Uterus (tissue), 4 donors: Measurements from ENCODE around the gene RANGRF. TPM values are rescaled to one million over a fixed set of nuclear protein-coding genes. Genes with fewer than 3 reads are reported as not detected.

Experiments
- DNase-seq, 2 donors: peaks; one replicate each; pipeline ENCODE4 v3.0.0-alpha.2; 2019 to 2020
- H3K27ac ChIP-seq, 2 donors: fragments of 200-600 bp; sonication (generic); 1 replicate in 1 of 2; 2 replicates in 1 of 2; pipeline ENCODE4 v1.5.1; 2016 to 2018
- H3K27me3 ChIP-seq, 2 donors: fragments of 200-600 bp; sonication (generic); one replicate each; pipeline ENCODE4 v1.5.1; 2018 to 2019; ENCODE audit warnings: control low read depth in 1 of 2
- H3K36me3 ChIP-seq, 2 donors: fragments of 200-600 bp; sonication (generic); one replicate each; pipeline ENCODE4 v1.5.1; 2019; ENCODE audit warnings: control low read depth in 1 of 2
- H3K4me1 ChIP-seq, 2 donors: fragments of 200-600 bp; sonication (generic); one replicate each; pipeline ENCODE4 v1.5.1; 2018 to 2019; ENCODE audit warnings: control low read depth in 1 of 2
- H3K4me3 ChIP-seq, 2 donors: fragments of 200-600 bp; sonication (generic); 1 replicate in 1 of 2; 2 replicates in 1 of 2; pipeline ENCODE4 v1.5.1; 2018 to 2019; ENCODE audit warnings: mild to moderate bottlenecking in 1 of 2
- H3K9me3 ChIP-seq, 2 donors: fragments of 200-600 bp; sonication (generic); one replicate each; pipeline ENCODE4 v1.5.1; 2019; ENCODE audit warnings: control low read depth in 1 of 2
- POLR2A ChIP-seq, 2 donors: fragments of 450-650 bp; IDR thresholded peaks; one replicate each; pipeline ENCODE4 v1.6.1; 2016; ENCODE audit warnings: antibody characterized with exemption in 2 of 2, mild to moderate bottlenecking in 1 of 2, moderate library complexity in 1 of 2
- intact Hi-C: fragments of 100-400 bp; cut with DNase I; formaldehyde crosslinking; loops from one replicate; pipeline ENCODE4 v1.15.1; 2023; ENCODE audit warnings: low total_unique reads
- total RNA-seq, 4 donors: library from RNA; depleted of rRNA in 3 of 4; stranded (reverse); fragments of >200 nt in 3 of 4; gene quantifications; one replicate each; pipeline versions ENCODE4 v1.1.0 to v1.2.4, GENCODE V29; 2014 to 2023
- TF ChIP-seq, protein P1 (sequence below), 4 experiments: fragments of 200-600 bp in 2 of 4; fragments of 450-650 bp in 2 of 4; sonication (generic) in 2 of 4; IDR thresholded peaks; one replicate each; pipeline ENCODE4 v1.5.1; 2016 to 2019; ENCODE audit warnings: antibody characterized with exemption in 4 of 4, mild to moderate bottlenecking in 2 of 4, moderate library complexity in 1 of 4
- donor health status: DM: yes; HTN: yes; CAD: no.

RANGRF gene
- total RNA-seq, 4 donors from 2014 or later, result 5.1 to 39.6 (median 16.4) TPM

- no peaks in the 10 kb centered on the region for H3K4me1 ChIP-seq
- H3K9me3 ChIP-seq, result no peaks in the 10 kb centered on the region
- no peaks in the 10 kb centered on the region for H3K36me3 ChIP-seq
- H3K4me3 ChIP-seq, result no peak overlapping the region
- no peaks in the 10 kb centered on the region for H3K27me3 ChIP-seq
- TF ChIP-seq POLR2A (IDR thresholded peaks at IDR 0.05), result no peak
- TF ChIP-seq, protein P1, sequence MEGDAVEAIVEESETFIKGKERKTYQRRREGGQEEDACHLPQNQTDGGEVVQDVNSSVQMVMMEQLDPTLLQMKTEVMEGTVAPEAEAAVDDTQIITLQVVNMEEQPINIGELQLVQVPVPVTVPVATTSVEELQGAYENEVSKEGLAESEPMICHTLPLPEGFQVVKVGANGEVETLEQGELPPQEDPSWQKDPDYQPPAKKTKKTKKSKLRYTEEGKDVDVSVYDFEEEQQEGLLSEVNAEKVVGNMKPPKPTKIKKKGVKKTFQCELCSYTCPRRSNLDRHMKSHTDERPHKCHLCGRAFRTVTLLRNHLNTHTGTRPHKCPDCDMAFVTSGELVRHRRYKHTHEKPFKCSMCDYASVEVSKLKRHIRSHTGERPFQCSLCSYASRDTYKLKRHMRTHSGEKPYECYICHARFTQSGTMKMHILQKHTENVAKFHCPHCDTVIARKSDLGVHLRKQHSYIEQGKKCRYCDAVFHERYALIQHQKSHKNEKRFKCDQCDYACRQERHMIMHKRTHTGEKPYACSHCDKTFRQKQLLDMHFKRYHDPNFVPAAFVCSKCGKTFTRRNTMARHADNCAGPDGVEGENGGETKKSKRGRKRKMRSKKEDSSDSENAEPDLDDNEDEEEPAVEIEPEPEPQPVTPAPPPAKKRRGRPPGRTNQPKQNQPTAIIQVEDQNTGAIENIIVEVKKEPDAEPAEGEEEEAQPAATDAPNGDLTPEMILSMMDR (IDR thresholded peaks at IDR 0.05), result no peak
- intact Hi-C loops, result no loop called here
- DNase-seq, result no peak
- H3K27ac ChIP-seq, result no peak overlapping the region
Observed at GRCh38 chr17:8266648-8267479, 21.6 kb upstream of the RANGRF start.

DNA sequence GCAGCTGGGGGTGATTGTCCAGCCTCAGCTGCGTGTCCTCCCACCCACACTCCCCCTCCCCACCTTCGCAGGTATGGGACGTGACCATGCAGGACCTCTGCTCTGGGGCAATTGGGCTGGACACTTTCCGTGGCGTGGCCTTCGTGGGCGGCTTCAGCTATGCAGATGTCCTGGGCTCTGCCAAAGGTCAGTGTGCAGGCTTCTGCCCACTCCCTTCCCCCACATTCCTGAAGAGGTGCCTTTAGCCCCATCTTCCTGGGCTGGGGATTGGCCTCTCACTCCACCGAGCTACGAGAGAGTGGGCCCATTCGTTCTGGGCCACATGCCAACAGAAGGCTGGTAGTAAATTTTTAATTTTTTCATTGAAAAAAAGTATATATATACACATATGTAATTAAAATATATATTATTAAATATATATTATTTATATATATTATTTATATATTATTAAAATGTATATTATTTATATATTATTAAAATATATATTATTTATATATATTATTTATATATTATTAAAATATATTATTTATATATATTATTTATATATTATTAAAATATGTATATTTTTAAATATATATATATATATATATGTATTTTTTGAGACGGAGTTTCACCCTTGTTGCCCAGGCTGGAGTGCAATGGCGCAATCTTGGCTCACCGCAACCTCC lies 20.9 kb upstream of the RANGRF start:
- H3K9me3 ChIP-seq, result no peaks in the 10 kb centered on the region
- H3K36me3 ChIP-seq, result no peaks in the 10 kb centered on the region
- H3K4me1 ChIP-seq, result no peaks in the 10 kb centered on the region
- H3K27me3 ChIP-seq, result no peaks in the 10 kb centered on the region
- no peak for DNase-seq
- TF ChIP-seq, protein P1 (IDR thresholded peaks at IDR 0.05), result no peak
- TF ChIP-seq POLR2A (IDR thresholded peaks at IDR 0.05), result no peak
- intact Hi-C loops, result no loop called here
- no peak overlapping the region for H3K27ac ChIP-seq
- H3K4me3 ChIP-seq, result no peak overlapping the region

GRCh38 chr17:8268550-8269298 lies 19.7 kb upstream of the RANGRF start:
- DNase-seq, result no peak
- H3K36me3 ChIP-seq, result no peaks in the 10 kb centered on the region
- no peaks in the 10 kb centered on the region for H3K9me3 ChIP-seq
- intact Hi-C loops, result no loop called here
- no peaks in the 10 kb centered on the region for H3K4me1 ChIP-seq
- no peak overlapping the region for H3K4me3 ChIP-seq
- TF ChIP-seq, protein P1 (IDR thresholded peaks at IDR 0.05), result no peak
- no peak for TF ChIP-seq POLR2A (IDR thresholded peaks at IDR 0.05)
- H3K27ac ChIP-seq, result no peak overlapping the region
- no peaks in the 10 kb centered on the region for H3K27me3 ChIP-seq

DNA sequence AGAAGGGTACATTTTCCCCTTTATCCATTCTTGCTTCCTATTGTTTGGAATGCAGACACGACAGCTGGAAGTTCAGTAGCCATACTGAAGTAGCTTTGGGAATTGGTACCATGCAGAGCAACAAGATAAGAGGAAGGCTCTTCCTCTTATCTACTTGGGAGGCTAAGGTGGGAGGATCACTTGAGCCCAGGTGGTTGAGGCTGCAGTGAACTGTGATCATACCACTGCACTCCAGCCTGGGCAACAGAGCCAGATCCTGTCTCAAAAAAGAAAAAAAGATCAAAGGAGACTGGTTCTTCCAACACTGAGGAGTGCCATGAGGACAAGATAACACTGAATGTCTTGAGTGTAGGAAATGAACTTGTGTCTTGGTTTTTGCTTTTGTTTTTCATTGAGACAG lies 16.0 kb upstream of the RANGRF start:
- Histone ChIP-seq H3K4me1 (no peaks in the 10 kb centered on the region), H3K27me3 (no peaks in the 10 kb centered on the region), H3K9me3 (no peaks in the 10 kb centered on the region), H3K27ac (no peak overlapping the region), H3K36me3 (no peaks in the 10 kb centered on the region), H3K4me3 (no peak overlapping the region)
- DNase-seq, result no peak
- intact Hi-C loops, result loop anchor here (5.0 kb wide), 1 partner anchor 1640 kb away; no protein-coding TSS in a partner anchor
- no peak for TF ChIP-seq POLR2A (IDR thresholded peaks at IDR 0.05)
- TF ChIP-seq, protein P1 (IDR thresholded peaks at IDR 0.05), result no peak
